Rectal smooth muscle tissue (tissue), 1 donor: ENCODE data around the gene TMEM94.

Source experiments
- H3K27ac ChIP-seq: one replicate; pipeline ENCODE4 v1.7.0; 2013; ENCODE audit warnings: low read depth, low read length, inconsistent platforms
- H3K27me3 ChIP-seq: one replicate; pipeline ENCODE4 v1.7.0; 2013; ENCODE audit warnings: low read length; ENCODE audit not compliant: control insufficient read depth, insufficient read depth
- H3K36me3 ChIP-seq: one replicate; pipeline ENCODE4 v1.7.0; 2013; ENCODE audit warnings: low read length; ENCODE audit not compliant: control insufficient read depth, insufficient read depth
- H3K4me1 ChIP-seq: one replicate; pipeline ENCODE4 v1.7.0; 2013; ENCODE audit warnings: low read length; ENCODE audit not compliant: control insufficient read depth, insufficient read depth
- H3K4me3 ChIP-seq: one replicate; pipeline ENCODE4 v1.7.0; 2013; ENCODE audit warnings: low read length
- H3K9ac ChIP-seq: one replicate; pipeline ENCODE4 v1.7.0; 2013; ENCODE audit warnings: low read length

TMEM94 gene

GRCh38 chr17:75504347-75505151, 48.1 kb downstream of the TMEM94 start:
- peaks cover 8% of the 10 kb centered on the region for H3K4me1 ChIP-seq
- no peak overlapping the region for H3K4me3 ChIP-seq
- H3K27me3 ChIP-seq: no peaks in the 10 kb centered on the region
- no peak overlapping the region for H3K9ac ChIP-seq
- peaks cover 19% of the 10 kb centered on the region for H3K36me3 ChIP-seq
- H3K27ac ChIP-seq: no peak overlapping the region

DNA sequence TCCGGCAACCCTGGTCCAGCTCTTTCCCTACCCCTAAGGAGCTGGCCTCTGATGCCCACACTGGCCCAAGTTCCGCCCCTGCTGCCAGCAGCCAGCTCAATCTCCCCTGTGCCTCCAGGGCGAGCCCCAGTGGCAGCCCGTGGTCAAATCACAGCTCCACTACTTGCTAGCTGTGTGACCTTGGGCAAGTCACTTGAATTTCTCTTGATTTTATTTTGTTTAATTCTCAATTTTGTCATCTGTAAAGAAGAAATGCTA, 48.6 kb downstream of the TMEM94 start:
- Histone ChIP-seq H3K27ac (no peak overlapping the region), H3K4me1 (peaks cover 8% of the 10 kb centered on the region), H3K27me3 (no peaks in the 10 kb centered on the region), H3K4me3 (no peak overlapping the region), H3K9ac (no peak overlapping the region), H3K36me3 (peaks cover 19% of the 10 kb centered on the region)

- Histone ChIP-seq H3K36me3 (peaks cover 18% of the 10 kb centered on the region), H3K27ac (no peak overlapping the region), H3K4me1 (peaks cover 8% of the 10 kb centered on the region), H3K4me3 (no peak overlapping the region), H3K27me3 (no peaks in the 10 kb centered on the region), H3K9ac (no peak overlapping the region)
Observed at GRCh38 chr17:75505640-75506039, 49.2 kb downstream of the TMEM94 start.

DNA sequence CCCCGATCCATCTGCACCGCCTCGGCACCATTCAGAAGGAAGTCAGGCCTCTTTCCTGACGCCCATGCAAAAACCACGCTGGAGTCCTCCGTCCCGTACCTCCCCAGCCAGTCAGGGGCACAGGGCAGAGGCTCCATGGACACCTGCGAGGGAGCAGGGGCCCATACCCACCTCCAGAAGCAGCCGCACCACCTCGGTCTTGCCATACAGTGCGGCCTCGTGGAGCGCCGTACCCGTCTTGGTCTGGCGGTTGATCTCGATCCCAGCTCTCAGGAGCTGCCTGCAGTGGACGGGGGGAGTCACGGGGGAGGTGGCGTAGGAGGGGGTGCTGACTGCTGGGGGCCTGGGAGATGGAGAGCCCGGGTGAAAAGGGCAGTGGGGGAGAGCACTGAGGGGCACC, 49.7 kb downstream of the TMEM94 start:
- H3K4me1 ChIP-seq: peaks cover 7% of the 10 kb centered on the region
- no peak overlapping the region for H3K27ac ChIP-seq
- peaks cover 20% of the 10 kb centered on the region for H3K36me3 ChIP-seq

DNA sequence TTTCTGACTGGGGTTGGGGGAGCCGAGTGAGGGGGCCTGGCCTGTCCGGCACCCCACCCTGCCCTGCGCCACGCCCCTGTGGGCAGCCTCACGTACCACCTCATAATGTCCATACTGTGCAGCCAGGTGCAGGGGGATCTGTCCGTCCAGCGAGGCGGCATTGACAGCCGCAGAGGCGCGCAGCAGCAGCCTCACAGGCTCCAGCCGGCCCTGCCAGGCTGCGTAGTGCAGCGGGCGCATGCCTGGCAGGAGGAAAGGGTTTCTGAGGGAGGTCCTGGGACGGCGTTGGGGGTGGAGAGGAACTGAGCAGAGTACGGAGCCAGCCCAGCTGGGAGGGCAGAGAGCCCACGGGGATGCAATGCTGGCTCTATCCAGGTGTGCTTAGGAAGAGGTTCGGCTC, 50.5 kb downstream of the TMEM94 start:
- Histone ChIP-seq H3K9ac (no peak overlapping the region), H3K36me3 (peaks cover 20% of the 10 kb centered on the region), H3K4me3 (no peak overlapping the region), H3K27ac (no peak overlapping the region), H3K4me1 (peaks cover 6% of the 10 kb centered on the region), H3K27me3 (no peaks in the 10 kb centered on the region)

More for the DNA sequence above, 49.7 kb downstream of the TMEM94 start:
- Histone ChIP-seq H3K9ac (no peak overlapping the region), H3K27me3 (no peaks in the 10 kb centered on the region), H3K4me3 (no peak overlapping the region)

DNA sequence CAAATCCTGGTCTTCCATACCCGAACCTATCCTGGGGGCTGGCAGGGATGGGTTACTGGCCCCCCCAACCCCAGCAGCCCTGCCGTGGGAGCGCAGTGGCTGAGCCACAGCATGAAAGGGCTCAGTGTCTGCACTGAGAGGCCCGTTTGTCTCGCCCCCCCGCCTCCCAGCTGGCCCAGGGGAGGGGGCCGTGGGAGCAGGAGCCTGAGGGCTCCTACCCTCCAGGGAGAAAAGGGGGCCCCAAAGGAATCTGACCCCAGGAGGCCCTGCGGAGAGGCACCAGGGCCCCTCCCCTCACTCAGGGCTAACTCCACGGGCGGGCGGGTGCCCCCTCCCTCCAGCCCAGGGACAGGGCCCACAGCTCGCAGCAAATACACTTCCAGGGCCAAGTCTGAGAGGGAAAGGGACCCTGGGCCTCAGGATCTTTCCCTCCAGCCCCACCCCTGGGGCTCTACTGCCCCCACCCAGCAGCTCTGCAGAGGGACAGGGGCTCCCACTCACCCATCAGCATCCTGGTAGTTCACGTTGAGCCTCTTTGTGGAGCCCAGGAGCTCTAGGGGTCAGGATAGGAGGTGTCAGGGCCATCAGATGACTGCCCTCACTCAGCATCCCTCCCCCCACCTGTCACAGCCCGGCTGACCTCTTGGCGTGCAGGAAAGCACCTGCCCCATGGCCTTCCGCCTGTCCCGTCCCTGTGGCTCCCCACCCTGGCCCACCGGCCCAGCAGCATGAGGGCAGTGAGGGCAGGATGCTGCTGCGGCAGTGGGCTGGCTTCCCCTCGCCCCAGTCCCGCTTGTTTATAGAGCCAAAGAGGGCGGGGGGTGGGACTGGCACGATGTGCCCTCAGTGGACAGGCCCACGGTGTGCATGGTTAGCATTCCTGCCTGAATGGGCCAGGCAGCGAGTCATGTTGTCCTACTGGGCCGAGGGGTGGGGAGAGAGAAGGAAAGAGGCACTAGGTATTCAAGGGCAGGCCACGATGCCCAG, 51.6 kb downstream of the TMEM94 start:
- Histone ChIP-seq H3K4me3 (no peak overlapping the region), H3K36me3 (peaks cover 20% of the 10 kb centered on the region)

GRCh38 chr17:75508931-75509361, 52.5 kb downstream of the TMEM94 start:
- H3K9ac ChIP-seq: no peak overlapping the region
- H3K27me3 ChIP-seq: no peaks in the 10 kb centered on the region
- peaks cover 16% of the 10 kb centered on the region for H3K36me3 ChIP-seq
- no peak overlapping the region for H3K27ac ChIP-seq
- no peak overlapping the region for H3K4me3 ChIP-seq
- H3K4me1 ChIP-seq: peaks cover 17% of the 10 kb centered on the region

More for the DNA sequence above, 51.6 kb downstream of the TMEM94 start:
- Histone ChIP-seq H3K27me3 (no peaks in the 10 kb centered on the region), H3K27ac (peak overlapping the region; percentile 24), H3K9ac (no peak overlapping the region), H3K4me1 (peaks cover 10% of the 10 kb centered on the region)

DNA sequence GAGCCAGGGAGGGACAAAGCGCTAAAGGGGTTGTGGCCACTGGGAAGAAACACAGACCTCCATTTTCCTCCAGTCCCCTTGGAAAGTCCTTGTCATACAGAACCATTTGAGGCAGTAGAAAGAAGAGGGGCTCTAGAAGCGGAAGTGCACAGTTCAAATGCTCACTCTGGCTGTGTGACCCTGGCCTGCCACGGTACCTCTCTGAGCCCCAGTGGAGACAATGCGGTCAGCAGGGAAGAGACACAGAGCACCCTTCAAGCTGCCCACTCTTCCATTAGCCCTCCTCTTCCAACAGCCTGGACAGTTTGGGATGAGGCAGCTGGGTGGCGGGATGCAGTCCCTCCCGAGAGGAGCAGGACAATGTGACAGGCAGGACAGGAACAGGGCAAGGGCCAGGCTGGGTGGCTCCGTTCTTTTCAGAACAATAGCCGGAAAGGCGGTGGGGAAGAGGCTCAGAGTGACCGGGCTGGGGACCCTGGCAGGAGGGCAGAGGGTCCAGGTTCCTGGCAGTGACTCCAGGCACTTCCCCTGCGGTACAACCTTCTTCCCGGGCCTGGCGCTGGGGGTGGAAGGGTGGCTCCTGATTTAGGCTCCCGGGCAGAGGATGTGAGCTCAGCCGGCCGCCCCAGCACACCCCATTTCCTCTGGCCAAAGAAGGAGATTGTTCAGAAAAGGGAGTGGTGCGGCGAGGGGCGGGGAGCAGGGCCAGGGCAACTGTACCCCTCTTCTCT, 53.3 kb downstream of the TMEM94 start:
- Histone ChIP-seq H3K27me3 (no peaks in the 10 kb centered on the region), H3K36me3 (peaks cover 16% of the 10 kb centered on the region), H3K27ac (peak overlapping the region; percentile 27), H3K4me1 (peaks cover 19% of the 10 kb centered on the region), H3K9ac (no peak overlapping the region), H3K4me3 (no peak overlapping the region)

- Histone ChIP-seq H3K4me1 (peaks cover 19% of the 10 kb centered on the region), H3K27me3 (no peaks in the 10 kb centered on the region), H3K36me3 (peaks cover 10% of the 10 kb centered on the region), H3K9ac (no peak overlapping the region), H3K4me3 (no peak overlapping the region), H3K27ac (peak overlapping the region; percentile 21)
Observed at GRCh38 chr17:75511270-75511609, 54.8 kb downstream of the TMEM94 start.

GRCh38 chr17:75511610-75512575, 55.5 kb downstream of the TMEM94 start:
- Histone ChIP-seq H3K27ac (peak overlapping the region; percentile 21), H3K27me3 (no peaks in the 10 kb centered on the region), H3K4me1 (peaks cover 19% of the 10 kb centered on the region), H3K4me3 (no peak overlapping the region), H3K36me3 (peaks cover 7% of the 10 kb centered on the region), H3K9ac (no peak overlapping the region)

DNA sequence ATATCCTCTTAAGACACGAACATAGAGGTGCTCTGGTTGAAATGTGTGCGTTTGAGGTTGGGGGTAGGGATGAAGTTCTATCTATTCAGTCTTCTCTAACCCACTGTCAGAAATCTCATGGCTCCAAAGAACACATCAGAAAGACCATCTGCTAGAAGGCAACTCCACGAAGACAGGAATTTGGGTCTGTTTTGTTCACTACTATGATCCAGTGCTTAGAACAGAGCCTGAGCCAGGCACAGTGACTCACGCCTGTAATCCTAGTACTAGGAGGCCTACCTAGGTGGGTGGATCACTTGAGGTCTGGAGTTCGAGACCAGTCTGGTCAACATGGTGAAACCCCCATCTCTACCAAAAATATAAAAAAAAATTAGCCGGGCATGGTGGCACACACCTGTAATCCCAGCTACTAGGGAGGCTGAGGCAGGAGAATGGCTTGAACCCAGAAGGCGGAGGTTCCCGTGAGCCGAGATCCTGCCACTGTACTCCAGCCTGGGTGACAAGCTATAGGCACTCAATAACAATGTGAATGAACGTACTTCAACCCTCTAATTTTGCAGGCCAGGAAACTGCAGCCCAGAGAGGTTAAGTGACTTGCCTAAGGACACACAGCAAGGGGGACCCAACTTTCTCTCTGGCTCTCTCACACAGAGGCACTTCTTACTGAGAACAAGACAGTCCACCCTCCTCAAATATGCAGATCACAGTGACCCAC, 56.6 kb downstream of the TMEM94 start:
- Histone ChIP-seq H3K36me3 (peaks cover 3% of the 10 kb centered on the region), H3K4me3 (peak overlapping the region; percentile 79), H3K27ac (no peak overlapping the region), H3K4me1 (peaks cover 25% of the 10 kb centered on the region), H3K9ac (no peak overlapping the region), H3K27me3 (no peaks in the 10 kb centered on the region)
